Inferior parietal cortex (tissue), 1 donor: ENCODE data around the gene IL17C.
A peak's percentile ranks its signal among the peaks of the same experiment; 100 is the strongest.
"Not testable (repeated sequence)": the region's sequence is repeated elsewhere in the genome, so short reads cannot be mapped to it uniquely, and the experiment has no call there.

Source experiments
- DNase-seq: peaks from one replicate; pipeline ENCODE4 v3.0.0-alpha.2; 2016; ENCODE audit errors: extremely low spot score

IL17C gene

GRCh38 chr16:88658714-88659113 lies 20.3 kb downstream of the IL17C start:
- no peak for DNase-seq

GRCh38 chr16:88659160-88659559 lies 20.8 kb downstream of the IL17C start:
- no peak for DNase-seq

- no peak for DNase-seq
Measured at GRCh38 chr16:88661468-88661867, 23.1 kb downstream of the IL17C start.

GRCh38 chr16:88662222-88662842 lies 24.0 kb downstream of the IL17C start:
- no peak for DNase-seq

GRCh38 chr16:88662843-88663606 lies 24.7 kb downstream of the IL17C start, which contains the start of gene MVD:
Gene MVD (minus strand): TSS chr16:88663091. CDS start chr16:88663080, 11 bp downstream.
- peak; percentile 98 for DNase-seq

- DNase-seq: no peak
Measured at GRCh38 chr16:88665148-88665547, 26.8 kb downstream of the IL17C start.

GRCh38 chr16:88665570-88665969 lies 27.2 kb downstream of the IL17C start:
- no peak for DNase-seq

GRCh38 chr16:88667461-88667860 lies 29.1 kb downstream of the IL17C start:
- DNase-seq: no peak

- DNase-seq: not testable (repeated sequence)
Measured at GRCh38 chr16:88669493-88669892, 31.1 kb downstream of the IL17C start.

GRCh38 chr16:88669980-88670379 lies 31.6 kb downstream of the IL17C start:
- DNase-seq: no peak

- DNase-seq: no peak
Measured at GRCh38 chr16:88671806-88672205, 33.4 kb downstream of the IL17C start.

- DNase-seq: no peak
Measured at GRCh38 chr16:88672776-88673175, 34.4 kb downstream of the IL17C start.

GRCh38 chr16:88673716-88674379 lies 35.5 kb downstream of the IL17C start:
- no peak for DNase-seq

- no peak for DNase-seq
Measured at GRCh38 chr16:88676502-88677242, 38.3 kb downstream of the IL17C start.

- no peak for DNase-seq
Measured at GRCh38 chr16:88677721-88678120, 39.3 kb downstream of the IL17C start.

- DNase-seq: no peak
Measured at GRCh38 chr16:88678224-88678979, 40.0 kb downstream of the IL17C start.

- no peak for DNase-seq
Measured at GRCh38 chr16:88680554-88681083, 42.2 kb downstream of the IL17C start.

- no peak for DNase-seq
Measured at GRCh38 chr16:88681084-88681680, 42.8 kb downstream of the IL17C start.

- no peak for DNase-seq
Measured at GRCh38 chr16:88681709-88682451, 43.5 kb downstream of the IL17C start.
